ENCODE data around the gene CST6. TPM values are rescaled to one million over a fixed set of nuclear protein-coding genes. Genes with fewer than 3 reads are reported as not detected.

Gene CST6
- polyA plus RNA-seq, 1 experiment, result 5.9 TPM

DNA sequence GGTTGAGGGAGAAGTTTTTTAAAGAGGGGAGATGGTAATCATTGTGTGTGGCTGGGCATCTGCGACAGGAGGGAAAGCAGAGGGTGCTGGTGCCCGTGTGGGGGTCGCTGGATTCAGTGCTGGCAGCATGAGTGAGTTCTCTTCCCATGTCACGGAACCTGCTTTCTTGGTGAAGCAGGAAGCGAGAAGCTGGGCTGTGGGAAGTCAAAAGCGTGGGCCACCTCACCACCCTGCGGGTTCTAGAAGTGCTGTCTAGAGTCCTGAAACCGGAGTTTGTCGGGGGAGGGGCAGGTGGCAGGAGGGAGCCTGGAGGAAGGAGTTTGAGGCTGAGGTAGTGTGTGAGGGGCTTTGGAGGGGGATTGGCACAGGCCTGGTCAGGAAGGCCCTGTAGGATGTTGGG, 36.0 kb upstream of the CST6 start:
- ChIA-PET POLR2A (no interaction called here), CTCF (interaction anchor here (1.4 kb wide), 1 partner anchor 9 kb away, joined by 4 read pairs; no protein-coding TSS in a partner anchor)
- peaks cover 21% of the 10 kb centered on the region for H3K36me3 ChIP-seq (ENCODE audit: control insufficient read depth, insufficient read depth, low read length)
- no peak overlapping the region for H3K4me3 ChIP-seq (ENCODE audit: low read depth, low read length)
- no peaks in the 10 kb centered on the region for H3K27me3 ChIP-seq (ENCODE audit: control insufficient read depth, insufficient read depth, low read length)
- no peak for TF ChIP-seq CTCF (IDR thresholded peaks at IDR 0.05; ENCODE audit: insufficient read depth, low read depth, low read length)
- DNase-seq (ENCODE audit: low read depth), result no peak

DNA sequence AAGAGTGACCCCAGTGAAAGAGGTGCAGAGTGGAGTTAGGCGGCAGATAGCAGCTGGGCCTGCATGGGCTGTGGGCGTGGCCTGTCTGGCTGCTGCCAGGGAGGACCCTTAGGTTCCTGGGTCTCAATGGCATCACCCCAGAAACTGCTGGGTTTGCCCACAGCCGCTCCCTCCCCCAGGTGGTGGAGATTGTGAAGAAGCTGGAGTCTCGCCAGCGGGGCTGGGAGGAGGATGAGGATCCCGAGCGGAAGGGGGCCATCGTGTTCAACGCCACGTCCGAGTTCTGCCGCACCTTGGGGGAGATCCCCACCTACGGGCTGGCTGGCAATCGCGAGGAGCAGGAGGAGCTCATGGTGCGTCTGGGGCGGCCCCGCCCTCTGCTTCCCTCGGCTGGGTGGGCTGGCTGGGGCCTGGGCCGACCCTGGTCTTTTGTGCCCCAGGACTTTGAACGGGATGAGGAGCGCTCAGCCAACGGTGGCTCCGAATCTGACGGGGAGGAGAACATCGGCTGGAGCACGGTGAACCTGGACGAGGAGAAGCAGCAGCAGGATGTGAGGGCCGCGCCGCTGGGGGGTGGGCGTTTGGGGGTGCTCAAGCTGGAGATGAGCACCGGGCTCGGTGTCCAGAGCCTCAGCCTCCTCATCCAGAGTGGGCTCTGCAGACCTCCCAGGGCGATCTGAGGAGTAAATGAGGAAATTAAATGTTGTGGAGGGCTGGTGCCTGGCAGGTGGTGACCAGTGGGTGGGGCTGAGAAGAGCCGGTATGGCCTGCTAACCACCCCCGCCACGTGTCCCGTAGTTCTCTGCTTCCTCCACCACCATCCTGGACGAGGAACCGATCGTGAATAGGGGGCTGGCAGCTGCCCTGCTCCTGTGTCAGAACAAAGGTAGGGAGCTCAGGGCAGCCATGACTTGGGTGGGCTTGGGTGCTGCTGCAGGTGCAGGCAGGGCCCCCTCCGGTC, 35.3 kb upstream of the CST6 start:
- H3K36me3 ChIP-seq (ENCODE audit: control insufficient read depth, insufficient read depth, low read length), result peaks cover 21% of the 10 kb centered on the region
- no peak for TF ChIP-seq CTCF (IDR thresholded peaks at IDR 0.05; ENCODE audit: insufficient read depth, low read depth, low read length)
- ChIA-PET POLR2A (no interaction called here), CTCF (interaction anchor here (0.9 to 1.4 kb wide), 2 partner anchors 10 to 196 kb away, joined by 3 to 4 read pairs; no protein-coding TSS in a partner anchor)
- no peak overlapping the region for H3K4me3 ChIP-seq (ENCODE audit: low read depth, low read length)
- no peaks in the 10 kb centered on the region for H3K27me3 ChIP-seq (ENCODE audit: control insufficient read depth, insufficient read depth, low read length)
- no peak for DNase-seq (ENCODE audit: low read depth)

- TF ChIP-seq CTCF (IDR thresholded peaks at IDR 0.05; ENCODE audit: insufficient read depth, low read depth, low read length), result no peak
- POLR2A ChIA-PET, result no interaction called here
- CTCF ChIA-PET, result interaction anchor here (0.9 to 1.6 kb wide), 3 partner anchors 87 to 198 kb away, joined by 3 to 4 read pairs (median 4); partner anchors contain the start of genes CCDC85B and FIBP
- Histone ChIP-seq H3K36me3 (ENCODE audit: control insufficient read depth, insufficient read depth, low read length) (peaks cover 21% of the 10 kb centered on the region), H3K27me3 (ENCODE audit: control insufficient read depth, insufficient read depth, low read length) (no peaks in the 10 kb centered on the region), H3K4me3 (ENCODE audit: low read depth, low read length) (no peak overlapping the region)
- DNase-seq (ENCODE audit: low read depth), result no peak
Measured at GRCh38 chr11:65977621-65978390, 34.0 kb upstream of the CST6 start.

- CTCF ChIA-PET, result interaction anchor here (0.6 to 1.6 kb wide), 5 partner anchors 10 to 128 kb away, joined by 3 to 4 read pairs (median 3); partner anchors contain the start of genes CCDC85B and FIBP
- POLR2A ChIA-PET, result no interaction called here
- DNase-seq (ENCODE audit: low read depth), result no peak
Measured at GRCh38 chr11:65978391-65979238, 33.2 kb upstream of the CST6 start.

More at GRCh38 chr11:65978391-65979238, 33.2 kb upstream of the CST6 start:
- Histone ChIP-seq H3K27me3 (ENCODE audit: control insufficient read depth, insufficient read depth, low read length) (no peaks in the 10 kb centered on the region), H3K36me3 (ENCODE audit: control insufficient read depth, insufficient read depth, low read length) (peaks cover 19% of the 10 kb centered on the region), H3K4me3 (ENCODE audit: low read depth, low read length) (no peak overlapping the region)
- TF ChIP-seq CTCF (IDR thresholded peaks at IDR 0.05; ENCODE audit: insufficient read depth, low read depth, low read length), result no peak

Data from BJ (cell line).